Measurements from ENCODE around the gene TCERG1L. TPM values are rescaled to one million over a fixed set of nuclear protein-coding genes. Genes with fewer than 3 reads are reported as not detected.

TCERG1L gene
- total RNA-seq, 2 experiments from 2014 or later = 0.06 TPM; not detected in 1

DNA sequence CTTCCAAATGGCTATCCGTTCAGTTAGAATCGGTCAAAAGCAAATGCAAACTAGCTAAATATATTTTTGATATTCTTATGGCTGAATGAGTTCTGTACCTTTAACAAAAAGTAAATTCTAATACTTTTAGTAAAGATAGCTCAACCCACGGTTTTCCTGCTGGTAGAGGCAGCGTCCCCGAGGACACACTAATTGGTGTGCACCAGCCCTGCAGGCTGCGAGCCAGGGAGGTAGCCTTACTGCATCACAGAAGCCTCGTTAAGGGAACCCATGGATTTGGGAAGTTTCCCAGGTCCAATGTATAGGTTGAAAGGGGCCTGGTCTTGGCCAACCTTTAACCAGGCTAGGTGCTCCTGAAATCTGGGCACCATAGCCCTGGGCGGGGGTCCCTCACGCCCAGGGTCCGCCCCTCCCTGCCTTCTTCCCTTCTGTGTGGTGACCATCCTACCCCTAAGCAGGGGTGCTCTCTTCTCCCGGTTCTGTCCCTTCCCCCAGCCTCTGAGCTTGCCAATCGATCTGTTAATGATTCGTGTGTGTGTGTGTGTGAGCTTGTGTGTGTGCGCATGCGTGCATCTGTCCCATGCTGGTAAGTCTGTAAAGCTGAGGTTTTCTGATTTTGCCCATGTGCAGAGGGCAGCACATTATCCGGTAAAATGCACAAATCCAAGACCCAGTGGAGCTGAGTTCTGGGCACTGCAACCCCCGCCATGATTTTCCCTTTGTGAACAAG lies 191.7 kb downstream of the TCERG1L start:
- no peak overlapping the region for H3K27ac Mint-ChIP-seq
- DNase-seq (no peak), ATAC-seq (ENCODE audit: poor library complexity) (no peak)
- intact Hi-C loops (cut with DNase I, micrococcal nuclease) = no loop called here
- H3K36me3 Mint-ChIP-seq (ENCODE audit: low read depth) = no peaks in the 10 kb centered on the region
- no peaks in the 10 kb centered on the region for H3K27me3 Mint-ChIP-seq
- no peak overlapping the region for H3K4me3 ChIP-seq (ENCODE audit: low read length)
- peaks cover 0 to 48% of the 10 kb centered on the region in 2 experiments for H3K9me3 ChIP-seq (ENCODE audit: control insufficient read depth in 1 of 2, insufficient read depth in 1 of 2, low read length in 2 of 2)
- ChIA-PET CTCF (no interaction called here), POLR2A (no interaction called here)
- H3K4me3 Mint-ChIP-seq = no peak overlapping the region
- H3K36me3 ChIP-seq (ENCODE audit: insufficient read depth, low read length) = no peaks in the 10 kb centered on the region
- no peaks in the 10 kb centered on the region for H3K4me1 ChIP-seq (ENCODE audit: insufficient read depth, low read length)
- H3K9me3 Mint-ChIP-seq = no peaks in the 10 kb centered on the region
- H3K27me3 ChIP-seq (ENCODE audit: control insufficient read depth in 1 of 2, insufficient read depth in 2 of 2, low read length in 2 of 2) = no peaks in the 10 kb centered on the region
- TF ChIP-seq, protein P1, sequence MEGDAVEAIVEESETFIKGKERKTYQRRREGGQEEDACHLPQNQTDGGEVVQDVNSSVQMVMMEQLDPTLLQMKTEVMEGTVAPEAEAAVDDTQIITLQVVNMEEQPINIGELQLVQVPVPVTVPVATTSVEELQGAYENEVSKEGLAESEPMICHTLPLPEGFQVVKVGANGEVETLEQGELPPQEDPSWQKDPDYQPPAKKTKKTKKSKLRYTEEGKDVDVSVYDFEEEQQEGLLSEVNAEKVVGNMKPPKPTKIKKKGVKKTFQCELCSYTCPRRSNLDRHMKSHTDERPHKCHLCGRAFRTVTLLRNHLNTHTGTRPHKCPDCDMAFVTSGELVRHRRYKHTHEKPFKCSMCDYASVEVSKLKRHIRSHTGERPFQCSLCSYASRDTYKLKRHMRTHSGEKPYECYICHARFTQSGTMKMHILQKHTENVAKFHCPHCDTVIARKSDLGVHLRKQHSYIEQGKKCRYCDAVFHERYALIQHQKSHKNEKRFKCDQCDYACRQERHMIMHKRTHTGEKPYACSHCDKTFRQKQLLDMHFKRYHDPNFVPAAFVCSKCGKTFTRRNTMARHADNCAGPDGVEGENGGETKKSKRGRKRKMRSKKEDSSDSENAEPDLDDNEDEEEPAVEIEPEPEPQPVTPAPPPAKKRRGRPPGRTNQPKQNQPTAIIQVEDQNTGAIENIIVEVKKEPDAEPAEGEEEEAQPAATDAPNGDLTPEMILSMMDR (IDR thresholded peaks at IDR 0.05) = no peak
- H3K4me1 Mint-ChIP-seq (ENCODE audit: low read depth) = no peaks in the 10 kb centered on the region
- no peak overlapping the region for H3K27ac ChIP-seq (ENCODE audit: low read depth in 1 of 2, low read length in 2 of 2)

DNA sequence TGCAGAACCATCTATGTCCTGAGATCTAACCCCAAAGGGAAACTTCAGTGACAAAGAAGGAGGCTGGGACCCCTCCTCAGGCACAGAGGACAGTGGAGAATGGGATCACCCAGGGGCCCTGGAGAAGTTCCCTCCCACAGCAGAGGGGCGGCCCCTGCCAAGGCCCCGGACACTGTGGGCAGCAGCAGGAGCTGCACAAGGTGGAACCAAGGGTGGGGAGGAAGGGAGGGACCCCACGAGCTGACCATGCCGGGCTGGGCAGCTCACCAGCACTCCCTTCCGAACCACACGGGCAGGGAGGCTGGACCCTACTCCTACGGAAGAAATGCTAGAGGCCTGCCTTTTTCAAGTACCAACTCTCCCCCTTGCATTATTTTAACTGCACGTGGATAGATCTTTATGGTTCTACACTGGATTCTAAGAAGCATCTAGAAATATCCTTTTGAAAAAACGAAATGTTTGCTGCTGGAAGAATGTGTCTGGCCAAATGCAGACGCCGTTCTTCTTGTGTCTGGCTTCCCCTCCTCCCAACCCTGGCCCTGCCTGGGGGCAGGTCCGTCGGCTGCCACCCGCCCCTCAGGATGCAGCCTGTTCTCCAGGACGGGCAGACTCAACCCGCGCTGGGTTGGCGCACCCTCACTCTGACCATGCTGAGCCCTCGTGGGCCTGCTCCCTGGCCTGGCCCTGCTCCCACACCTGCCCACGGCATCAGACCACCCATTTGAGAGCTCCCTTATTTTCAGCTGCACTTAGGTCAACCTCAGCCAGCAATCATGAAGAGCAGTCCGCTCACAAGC lies 193.9 kb downstream of the TCERG1L start:
- ATAC-seq (ENCODE audit: poor library complexity) = no peak
- H3K4me3 ChIP-seq (ENCODE audit: low read length) = no peak overlapping the region
- ChIA-PET CTCF (no interaction called here), POLR2A (no interaction called here)
- Mint-ChIP-seq H3K27ac (no peak overlapping the region), H3K4me3 (no peak overlapping the region), H3K27me3 (no peaks in the 10 kb centered on the region), H3K36me3 (ENCODE audit: low read depth) (no peaks in the 10 kb centered on the region), H3K4me1 (ENCODE audit: low read depth) (no peaks in the 10 kb centered on the region), H3K9me3 (no peaks in the 10 kb centered on the region)
- H3K4me1 ChIP-seq (ENCODE audit: insufficient read depth, low read length) = no peaks in the 10 kb centered on the region
- DNase-seq = no peak
- H3K27ac ChIP-seq (ENCODE audit: low read depth in 1 of 2, low read length in 2 of 2) = no peak overlapping the region
- H3K27me3 ChIP-seq (ENCODE audit: control insufficient read depth in 1 of 2, insufficient read depth in 2 of 2, low read length in 2 of 2) = no peaks in the 10 kb centered on the region
- no peaks in the 10 kb centered on the region for H3K36me3 ChIP-seq (ENCODE audit: insufficient read depth, low read length)
- TF ChIP-seq, protein P1 (IDR thresholded peaks at IDR 0.05) = no peak
- intact Hi-C loops (cut with DNase I, micrococcal nuclease) = no loop called here
- H3K9me3 ChIP-seq (ENCODE audit: control insufficient read depth in 1 of 2, insufficient read depth in 1 of 2, low read length in 2 of 2) = peaks cover 0 to 37% of the 10 kb centered on the region in 2 experiments

DNA sequence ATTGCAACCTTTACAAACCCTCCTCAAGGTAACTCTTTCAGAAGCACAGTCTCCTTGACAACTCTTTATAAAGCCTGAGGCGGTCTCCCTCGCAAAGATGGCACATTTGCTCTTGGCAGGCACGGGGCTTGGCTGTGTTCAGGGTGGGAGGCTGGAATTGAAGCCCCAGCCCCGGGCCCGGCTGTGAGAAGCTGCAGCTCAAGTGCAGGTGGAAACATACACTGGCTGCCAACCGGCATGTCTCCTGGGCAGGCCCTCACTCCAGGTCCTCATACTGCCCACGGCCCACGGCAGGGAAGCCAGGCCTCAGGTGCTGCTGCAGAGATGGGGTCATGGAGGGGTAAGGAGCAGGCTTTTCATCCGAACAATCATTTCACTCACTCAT lies 194.5 kb downstream of the TCERG1L start:
- Histone ChIP-seq H3K4me3 (ENCODE audit: low read length) (no peak overlapping the region), H3K4me1 (ENCODE audit: insufficient read depth, low read length) (no peaks in the 10 kb centered on the region), H3K9me3 (ENCODE audit: control insufficient read depth in 1 of 2, insufficient read depth in 1 of 2, low read length in 2 of 2) (peaks cover 0 to 42% of the 10 kb centered on the region in 2 experiments), H3K27ac (ENCODE audit: low read depth in 1 of 2, low read length in 2 of 2) (no peak overlapping the region), H3K27me3 (ENCODE audit: control insufficient read depth in 1 of 2, insufficient read depth in 2 of 2, low read length in 2 of 2) (no peaks in the 10 kb centered on the region), H3K36me3 (ENCODE audit: insufficient read depth, low read length) (no peaks in the 10 kb centered on the region)
- H3K27me3 Mint-ChIP-seq = no peaks in the 10 kb centered on the region
- POLR2A ChIA-PET = no interaction called here
- no peaks in the 10 kb centered on the region for H3K36me3 Mint-ChIP-seq (ENCODE audit: low read depth)
- CTCF ChIA-PET = no interaction called here
- TF ChIP-seq, protein P1 (IDR thresholded peaks at IDR 0.05) = no peak
- intact Hi-C loops (cut with DNase I, micrococcal nuclease) = no loop called here
- H3K27ac Mint-ChIP-seq = no peak overlapping the region
- ATAC-seq (ENCODE audit: poor library complexity) (no peak), DNase-seq (no peak)
- H3K4me3 Mint-ChIP-seq = no peak overlapping the region
- no peaks in the 10 kb centered on the region for H3K4me1 Mint-ChIP-seq (ENCODE audit: low read depth)
- H3K9me3 Mint-ChIP-seq = no peaks in the 10 kb centered on the region

Data from CD4-positive, alpha-beta T cell (primary cell).